AG09319 (cell line): ENCODE data around the gene RAD51B.

Source experiments
- DNase-seq: peaks from one replicate; pipeline ENCODE4 v3.0.0-alpha.2; 2010; ENCODE audit warnings: low read depth; ENCODE audit errors: extremely low read depth
- TF ChIP-seq, protein P1 (sequence below): IDR thresholded peaks from 2 replicates; pipeline ENCODE4 v1.5.1; 2011; ENCODE audit warnings: low read depth, mild to moderate bottlenecking, inconsistent platforms, low read length, moderate library complexity

Gene RAD51B

DNA sequence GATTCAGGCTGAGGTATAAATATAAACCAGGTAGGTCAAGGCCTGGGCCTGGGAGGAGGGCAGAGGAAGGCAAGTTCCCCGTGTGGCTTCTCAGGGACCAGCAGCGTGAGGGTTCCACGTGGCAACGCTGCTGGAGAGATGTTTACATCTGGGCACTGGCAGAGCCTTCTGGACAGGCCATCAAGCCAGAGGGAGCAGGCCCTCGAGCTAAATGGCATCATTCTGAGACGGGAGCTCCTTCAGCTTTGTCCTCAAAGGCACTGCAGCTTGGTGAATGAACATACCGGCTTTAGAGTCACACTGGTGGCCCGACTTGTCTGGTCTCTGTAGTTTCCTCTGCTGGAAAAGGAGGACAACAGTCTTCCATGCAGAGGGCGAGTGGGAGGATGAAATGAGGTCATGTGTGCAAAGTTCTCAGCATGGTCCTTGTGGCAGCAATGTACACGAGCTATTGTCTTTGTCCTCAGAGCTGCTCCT lies 742.0 kb downstream of the RAD51B start:
- no peak for DNase-seq
- TF ChIP-seq, protein P1, sequence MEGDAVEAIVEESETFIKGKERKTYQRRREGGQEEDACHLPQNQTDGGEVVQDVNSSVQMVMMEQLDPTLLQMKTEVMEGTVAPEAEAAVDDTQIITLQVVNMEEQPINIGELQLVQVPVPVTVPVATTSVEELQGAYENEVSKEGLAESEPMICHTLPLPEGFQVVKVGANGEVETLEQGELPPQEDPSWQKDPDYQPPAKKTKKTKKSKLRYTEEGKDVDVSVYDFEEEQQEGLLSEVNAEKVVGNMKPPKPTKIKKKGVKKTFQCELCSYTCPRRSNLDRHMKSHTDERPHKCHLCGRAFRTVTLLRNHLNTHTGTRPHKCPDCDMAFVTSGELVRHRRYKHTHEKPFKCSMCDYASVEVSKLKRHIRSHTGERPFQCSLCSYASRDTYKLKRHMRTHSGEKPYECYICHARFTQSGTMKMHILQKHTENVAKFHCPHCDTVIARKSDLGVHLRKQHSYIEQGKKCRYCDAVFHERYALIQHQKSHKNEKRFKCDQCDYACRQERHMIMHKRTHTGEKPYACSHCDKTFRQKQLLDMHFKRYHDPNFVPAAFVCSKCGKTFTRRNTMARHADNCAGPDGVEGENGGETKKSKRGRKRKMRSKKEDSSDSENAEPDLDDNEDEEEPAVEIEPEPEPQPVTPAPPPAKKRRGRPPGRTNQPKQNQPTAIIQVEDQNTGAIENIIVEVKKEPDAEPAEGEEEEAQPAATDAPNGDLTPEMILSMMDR, result no peak

DNA sequence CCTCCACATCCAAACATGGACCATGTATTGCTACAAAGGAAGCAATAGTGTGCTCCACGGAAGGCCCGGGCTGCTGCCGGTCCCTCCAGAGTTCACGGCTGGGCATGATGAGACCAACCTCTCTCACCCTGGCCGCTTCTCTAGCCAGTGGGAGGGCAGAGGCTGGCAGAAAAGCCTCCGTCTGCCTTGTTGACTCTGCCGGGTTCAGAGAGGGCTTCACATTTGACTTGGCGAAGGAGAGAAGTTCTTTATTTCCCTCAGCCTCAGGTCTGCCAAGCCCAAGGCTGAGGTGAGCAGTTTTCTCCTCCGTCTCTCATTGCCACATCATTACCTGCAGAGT lies 743.3 kb downstream of the RAD51B start:
- no peak for DNase-seq
- TF ChIP-seq, protein P1, result no peak

DNA sequence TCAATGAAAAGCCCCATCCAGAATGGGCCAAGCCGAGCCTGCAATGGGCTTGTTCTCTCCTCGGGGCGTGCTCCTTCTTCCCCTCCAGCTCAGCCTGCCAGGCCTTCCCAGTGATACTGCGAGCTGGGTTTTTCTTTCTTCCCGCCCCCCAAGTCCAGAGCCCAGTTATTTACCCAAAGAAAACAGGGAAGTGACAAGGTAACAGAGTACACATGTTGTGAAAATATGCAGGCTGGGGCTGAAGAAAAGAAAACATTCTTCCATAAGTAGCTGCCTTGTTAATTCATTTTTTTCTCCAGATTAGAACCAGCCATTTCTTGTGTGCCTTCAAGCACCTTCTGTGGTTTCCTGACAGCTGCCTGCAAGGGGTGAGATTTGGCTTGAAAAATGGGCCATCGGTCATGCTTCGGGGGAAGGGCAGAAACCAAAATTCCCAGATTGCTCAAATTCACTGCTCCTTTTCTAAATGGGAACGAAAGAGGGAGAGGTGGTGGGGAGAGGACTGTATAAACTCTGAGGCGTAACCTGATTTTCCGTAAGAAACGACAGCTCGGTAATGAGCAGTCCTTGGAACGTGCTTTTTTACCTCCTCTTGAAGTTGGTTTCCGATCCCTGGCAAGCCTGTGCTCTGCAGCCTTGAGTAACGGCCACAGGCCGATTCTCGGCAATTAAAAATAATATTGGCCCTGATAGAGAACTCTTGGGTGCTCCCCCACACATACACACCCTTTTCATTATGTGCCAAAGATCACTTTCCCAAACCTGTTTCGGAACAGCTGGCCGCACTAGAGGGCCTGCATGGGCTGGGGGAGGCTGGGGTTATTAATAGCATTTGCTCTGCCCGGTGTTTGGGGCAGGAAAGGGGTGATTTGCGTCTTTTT lies 743.9 kb downstream of the RAD51B start:
- DNase-seq, result peak; percentile 53
- TF ChIP-seq, protein P1, result no peak

DNA sequence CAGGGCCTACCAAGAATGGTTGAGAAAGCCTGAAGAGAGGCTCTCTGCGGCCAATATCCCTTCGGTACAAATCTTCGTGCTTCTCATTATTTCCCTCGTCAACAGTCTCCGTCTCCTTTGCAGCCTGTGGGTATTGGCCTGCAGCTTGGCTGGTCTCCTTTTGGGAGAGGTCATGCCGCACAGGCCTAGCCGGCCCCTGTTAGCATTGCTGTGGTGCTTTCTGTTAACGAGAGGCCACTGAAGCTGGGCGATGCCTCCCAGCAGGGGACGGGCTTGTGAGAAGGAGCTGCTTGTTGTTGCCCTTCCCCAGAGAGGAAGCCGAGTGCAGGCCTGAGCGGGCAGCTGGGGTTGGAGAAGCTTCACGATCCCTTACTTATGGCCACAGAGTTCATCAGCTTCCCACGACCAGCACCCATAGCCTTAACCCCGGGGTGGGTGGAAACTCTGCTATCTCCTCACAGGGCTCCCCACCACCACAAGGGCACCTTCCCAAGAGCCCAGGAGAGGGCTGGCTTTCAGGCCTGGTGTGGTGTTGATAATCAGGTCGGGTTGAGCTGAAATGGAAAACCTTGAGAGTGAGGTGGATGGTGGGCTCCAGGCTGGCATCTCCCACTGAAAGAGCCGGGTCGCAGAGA lies 744.7 kb downstream of the RAD51B start:
- TF ChIP-seq, protein P1, result no peak
- no peak for DNase-seq

DNA sequence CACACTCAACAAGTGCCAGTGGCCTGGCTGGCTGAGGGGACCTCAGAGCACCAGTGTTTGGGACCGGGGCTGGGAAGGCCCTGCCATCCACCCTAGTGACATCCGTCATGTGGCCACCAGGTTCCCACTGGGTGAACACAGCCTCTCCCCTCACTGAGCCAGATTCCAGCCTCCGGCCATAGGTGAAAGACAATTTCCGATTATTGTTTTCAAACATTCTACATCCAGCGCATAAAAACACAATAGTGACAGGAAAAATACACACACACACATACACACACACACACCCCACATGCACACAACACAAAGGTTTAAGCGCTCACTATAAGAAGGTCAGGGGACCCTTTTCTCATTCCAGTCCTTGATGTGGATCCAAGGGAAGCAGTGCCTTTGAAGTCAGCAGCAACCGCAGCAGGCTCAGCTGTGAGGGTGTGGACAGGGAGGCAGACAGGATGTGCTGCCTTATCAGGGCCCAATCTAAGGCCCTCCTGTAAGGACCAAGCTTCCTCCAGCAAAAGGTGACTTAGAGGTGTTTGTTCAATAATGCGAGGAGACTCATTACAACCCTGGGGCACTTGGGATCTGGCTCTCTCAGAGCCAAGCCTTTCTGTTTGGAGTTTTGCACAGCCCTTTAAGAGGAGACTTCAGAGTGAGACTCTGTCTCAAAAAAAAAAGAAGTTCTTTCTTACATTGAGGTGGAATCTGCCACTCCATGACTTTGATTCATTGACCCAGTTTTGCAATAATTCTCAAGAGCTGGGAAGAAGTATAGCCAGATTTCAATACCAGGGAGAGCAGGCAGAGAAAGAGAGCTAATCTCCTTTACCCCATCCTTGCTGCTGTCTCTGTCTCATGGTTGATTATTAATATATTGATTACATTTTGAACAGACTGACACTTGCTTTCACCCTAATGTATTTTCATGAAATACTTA lies 745.5 kb downstream of the RAD51B start:
- no peak for DNase-seq
- TF ChIP-seq, protein P1, result no peak

DNA sequence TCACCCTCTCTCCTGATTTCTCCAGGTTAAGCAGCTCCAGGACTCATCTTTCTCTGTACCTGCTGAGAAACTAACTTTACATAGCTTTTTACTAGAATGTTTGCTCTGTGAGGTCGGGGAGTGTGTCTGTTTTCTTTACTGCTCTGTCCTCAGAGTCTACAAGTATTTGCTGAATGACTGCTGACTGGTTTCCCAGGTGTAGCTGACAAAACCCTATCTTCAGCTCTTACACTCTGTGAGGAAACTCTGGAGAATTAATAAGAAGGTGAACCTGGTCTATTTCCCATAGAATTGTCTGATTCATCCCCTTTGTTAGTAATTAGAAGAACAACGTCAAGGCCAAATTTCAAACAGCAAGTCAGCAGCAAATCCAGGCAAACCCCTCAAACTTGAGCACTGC lies 746.5 kb downstream of the RAD51B start:
- TF ChIP-seq, protein P1, result no peak
- no peak for DNase-seq
